Spleen (tissue), 7 donors: ENCODE data around the gene CDK18.
A peak's percentile ranks its signal among the peaks of the same experiment; 100 is the strongest.

Source experiments
- POLR2AphosphoS5 ChIP-seq, 3 donors: sonication (generic); formaldehyde crosslinking; IDR thresholded peaks; one replicate each; pipeline ENCODE4 v1.5.1; 2017; ENCODE audit warnings: antibody characterized with exemption in 3 of 3
- TF ChIP-seq, protein P1 (sequence below), 11 experiments: fragments of 200-600 bp in 7 of 11; fragments of 450-650 bp in 4 of 11; sonication (generic) in 4 of 11; IDR thresholded peaks in 8 of 11; conservative IDR thresholded peaks in 3 of 11; 1 replicate in 7 of 11; 2 replicates in 4 of 11; pipeline versions ENCODE4 v1.4.0 to v1.8.0; 2016 to 2021; ENCODE audit warnings: antibody characterized with exemption in 11 of 11, inconsistent platforms in 4 of 11, mild to moderate bottlenecking in 1 of 11
- donor health status: DM: no; HTN: no; CAD: no; lungs with moderate emphysema.
- donor health status: DM: no; HTN: no; CAD: no.
- donor health status: DM: no; HTN: no; CAD: no.

GRCh38 chr1:205519541-205520131, 15.2 kb downstream of the CDK18 start:
- TF ChIP-seq, protein P1, sequence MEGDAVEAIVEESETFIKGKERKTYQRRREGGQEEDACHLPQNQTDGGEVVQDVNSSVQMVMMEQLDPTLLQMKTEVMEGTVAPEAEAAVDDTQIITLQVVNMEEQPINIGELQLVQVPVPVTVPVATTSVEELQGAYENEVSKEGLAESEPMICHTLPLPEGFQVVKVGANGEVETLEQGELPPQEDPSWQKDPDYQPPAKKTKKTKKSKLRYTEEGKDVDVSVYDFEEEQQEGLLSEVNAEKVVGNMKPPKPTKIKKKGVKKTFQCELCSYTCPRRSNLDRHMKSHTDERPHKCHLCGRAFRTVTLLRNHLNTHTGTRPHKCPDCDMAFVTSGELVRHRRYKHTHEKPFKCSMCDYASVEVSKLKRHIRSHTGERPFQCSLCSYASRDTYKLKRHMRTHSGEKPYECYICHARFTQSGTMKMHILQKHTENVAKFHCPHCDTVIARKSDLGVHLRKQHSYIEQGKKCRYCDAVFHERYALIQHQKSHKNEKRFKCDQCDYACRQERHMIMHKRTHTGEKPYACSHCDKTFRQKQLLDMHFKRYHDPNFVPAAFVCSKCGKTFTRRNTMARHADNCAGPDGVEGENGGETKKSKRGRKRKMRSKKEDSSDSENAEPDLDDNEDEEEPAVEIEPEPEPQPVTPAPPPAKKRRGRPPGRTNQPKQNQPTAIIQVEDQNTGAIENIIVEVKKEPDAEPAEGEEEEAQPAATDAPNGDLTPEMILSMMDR (IDR thresholded peaks at IDR 0.05 in 8 of 11, conservative IDR thresholded peaks at IDR 0.05 in 3 of 11): no peak
- peak; percentile 70 to 73 (median 71) for TF ChIP-seq POLR2AphosphoS5 (IDR thresholded peaks at IDR 0.05)
